Endometrial microvascular endothelial cells (primary cell): Measurements from ENCODE around the gene CLINT1. TPM values are rescaled to one million over a fixed set of nuclear protein-coding genes. Genes with fewer than 3 reads are reported as not detected.

Experiments
- in situ Hi-C: cut with HindIII; loops from 2 replicates; pipeline ENCODE4 v1.10.0; 2017; ENCODE audit warnings: low sequenced_read_pairs, low pct_unique_long_range_greater_than_20kb; ENCODE audit errors: inconsistent ontology term
- total RNA-seq: library from RNA; depleted of rRNA; stranded (reverse); fragments of >200 nt; gene quantifications from one replicate; pipeline ENCODE4 v1.2.3, GENCODE V29; 2015; ENCODE audit errors: inconsistent ontology term

Gene CLINT1
- total RNA-seq, 1 donor from 2014 or later = 71.0 TPM

- in situ Hi-C loops = no loop called here
Observed at GRCh38 chr5:157743163-157744050, 115.5 kb downstream of the CLINT1 start, which contains the start of gene LSM11. Gene LSM11, plus strand, starts transcription at chr5:157743712. Its CDS starts 39 bp downstream, at chr5:157743751.

GRCh38 chr5:157741131-157741530, 117.8 kb downstream of the CLINT1 start:
- in situ Hi-C loops = no loop called here

GRCh38 chr5:157740229-157740610, 118.7 kb downstream of the CLINT1 start:
- in situ Hi-C loops = no loop called here

GRCh38 chr5:157739388-157740228, 119.3 kb downstream of the CLINT1 start:
- in situ Hi-C loops = no loop called here

- in situ Hi-C loops = no loop called here
Observed at GRCh38 chr5:157735991-157736390, 123.0 kb downstream of the CLINT1 start.

Other genes starting within 250 kb of the CLINT1 start
- not detected for gene SOX30, start 206.7 kb downstream of the CLINT1 start, total RNA-seq
- not detected for gene C5orf52, start 187.6 kb downstream of the CLINT1 start, total RNA-seq
- gene THG1L, start 127.7 kb downstream of the CLINT1 start, total RNA-seq = 14.4 TPM
- gene LSM11, start 115.4 kb downstream of the CLINT1 start, total RNA-seq = 5.2 TPM